ENCODE results near the gene KANSL1. TPM values are rescaled to one million over a fixed set of nuclear protein-coding genes. Genes with fewer than 3 reads are reported as not detected.
A peak's percentile ranks its signal among the peaks of the same experiment; 100 is the strongest.

The KANSL1 gene
- total RNA-seq, 1 experiment from 2014 or later: 83.0 TPM

DNA sequence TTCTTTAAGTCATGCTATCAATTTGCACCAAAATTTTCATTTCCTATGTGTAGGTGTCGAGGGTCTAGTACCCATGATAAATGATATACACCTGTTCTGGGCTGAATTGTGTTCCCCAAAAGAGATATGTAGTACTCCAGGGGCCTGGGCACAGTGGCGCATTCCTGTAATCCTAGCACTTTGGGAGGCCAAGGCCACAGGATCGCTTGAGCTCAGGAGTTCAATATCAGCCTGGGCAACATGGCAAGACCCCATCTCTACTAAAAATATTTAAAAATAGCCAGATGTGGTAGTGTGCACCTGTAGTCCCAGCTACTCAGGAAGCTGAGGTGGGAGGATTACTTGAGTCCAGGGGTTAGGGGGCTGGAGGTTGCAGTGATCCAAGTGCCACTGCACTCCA, 23.5 kb upstream of the KANSL1 start:
- no peak overlapping the region for H3K27ac Mint-ChIP-seq (ENCODE audit: unreplicated experiment)
- ChIA-PET CTCF (no interaction called here), POLR2A (no interaction called here)
- Histone ChIP-seq H3K4me3 (ENCODE audit: low read depth, low read length) (no peak overlapping the region), H3K9me3 (no peaks in the 10 kb centered on the region), H3K36me3 (ENCODE audit: control insufficient read depth, insufficient read depth, low read length) (no peaks in the 10 kb centered on the region), H3K4me1 (no peaks in the 10 kb centered on the region), H3K27me3 (replicated peaks; ENCODE audit: control insufficient read depth, insufficient read depth, low read length) (no peaks in the 10 kb centered on the region)
- TF ChIP-seq CTCF (IDR thresholded peaks at IDR 0.05; ENCODE audit: insufficient read depth in 1 of 2, low read depth in 1 of 2, low read length in 1 of 2, severe bottlenecking in 1 of 2, unreplicated experiment in 1 of 2): no peak
- no TSS peak for BruUV-seq (replicated peaks)
- peaks cover 9% of the 10 kb centered on the region for H3K4me1 Mint-ChIP-seq (ENCODE audit: low read depth, unreplicated experiment)
- H3K36me3 Mint-ChIP-seq (ENCODE audit: insufficient read depth, unreplicated experiment): peaks cover 36% of the 10 kb centered on the region
- H3K4me3 Mint-ChIP-seq (ENCODE audit: unreplicated experiment): no peak overlapping the region
- H3K27me3 Mint-ChIP-seq (ENCODE audit: insufficient read depth, unreplicated experiment): no peaks in the 10 kb centered on the region
- intact Hi-C loops (cut with micrococcal nuclease; ENCODE audit: unreplicated experiment): no loop called here
- no peaks in the 10 kb centered on the region for H3K9me3 Mint-ChIP-seq (ENCODE audit: unreplicated experiment)
- no peak for DNase-seq

DNA sequence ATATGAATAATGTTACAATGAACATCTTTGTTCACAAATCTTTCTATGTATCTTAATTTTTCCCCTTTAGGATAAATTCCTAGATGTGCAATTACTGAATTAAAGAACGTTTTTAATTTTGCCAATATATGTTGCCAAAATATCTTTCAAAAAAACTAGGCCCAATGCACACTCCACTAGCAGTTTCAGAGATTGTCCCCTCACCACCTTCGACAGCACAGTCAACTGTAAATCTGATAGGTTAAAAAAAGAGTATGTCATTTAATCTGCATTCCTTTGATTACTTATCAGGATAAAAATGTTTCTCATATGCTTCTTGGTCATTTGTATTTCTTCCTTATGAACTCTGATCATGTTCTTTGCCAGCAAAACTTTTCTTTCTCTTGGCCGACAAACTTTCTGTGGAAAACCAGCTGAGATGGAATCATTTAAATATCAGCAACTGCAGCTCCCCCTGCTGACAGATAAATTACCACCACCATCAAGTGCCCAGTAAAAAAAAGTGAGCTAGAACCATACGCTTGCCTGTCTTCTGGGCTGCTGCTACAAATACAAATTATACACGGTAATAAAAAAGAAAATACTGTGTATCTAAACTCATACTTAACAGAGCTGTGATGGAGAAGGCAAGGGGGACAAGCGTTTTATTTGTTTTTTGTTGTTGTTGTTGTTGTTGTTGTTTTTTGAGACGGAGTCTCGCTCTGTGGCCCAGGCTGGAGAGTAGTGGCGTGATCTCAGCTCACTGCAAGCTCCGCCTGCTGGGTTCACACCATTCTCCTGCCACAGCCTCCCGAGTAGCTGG, 19.6 kb upstream of the KANSL1 start:
- TSS peak; percentile 28 for BruUV-seq (replicated peaks)
- H3K27ac Mint-ChIP-seq (ENCODE audit: unreplicated experiment): no peak overlapping the region
- intact Hi-C loops (cut with micrococcal nuclease; ENCODE audit: unreplicated experiment): loop anchor here (1.0 kb wide), 3 partner anchors 19 to 211 kb away; no protein-coding TSS in a partner anchor
- H3K4me3 Mint-ChIP-seq (ENCODE audit: unreplicated experiment): no peak overlapping the region
- Histone ChIP-seq H3K36me3 (ENCODE audit: control insufficient read depth, insufficient read depth, low read length) (no peaks in the 10 kb centered on the region), H3K4me3 (ENCODE audit: low read depth, low read length) (no peak overlapping the region), H3K9me3 (no peaks in the 10 kb centered on the region), H3K27me3 (replicated peaks; ENCODE audit: control insufficient read depth, insufficient read depth, low read length) (no peaks in the 10 kb centered on the region), H3K4me1 (no peaks in the 10 kb centered on the region)
- H3K27me3 Mint-ChIP-seq (ENCODE audit: insufficient read depth, unreplicated experiment): no peaks in the 10 kb centered on the region
- peak; percentile 69 to 72 for TF ChIP-seq CTCF (IDR thresholded peaks at IDR 0.05; ENCODE audit: insufficient read depth in 1 of 2, low read depth in 1 of 2, low read length in 1 of 2, severe bottlenecking in 1 of 2, unreplicated experiment in 1 of 2)
- no peaks in the 10 kb centered on the region for H3K9me3 Mint-ChIP-seq (ENCODE audit: unreplicated experiment)
- CTCF ChIA-PET: interaction anchor here (0.6 to 3.0 kb wide), 14 partner anchors 9 to 209 kb away, joined by 3 to 47 read pairs (median 4); partner anchors contain the start of gene KANSL1
- DNase-seq: peak; percentile 63 to 65
- peaks cover 37% of the 10 kb centered on the region for H3K36me3 Mint-ChIP-seq (ENCODE audit: insufficient read depth, unreplicated experiment)
- POLR2A ChIA-PET: interaction anchor here (0.8 to 1.0 kb wide), 3 partner anchors 11 to 168 kb away, joined by 3 to 13 read pairs (median 3); partner anchors contain the start of gene KANSL1
- H3K4me1 Mint-ChIP-seq (ENCODE audit: low read depth, unreplicated experiment): peaks cover 9% of the 10 kb centered on the region

DNA sequence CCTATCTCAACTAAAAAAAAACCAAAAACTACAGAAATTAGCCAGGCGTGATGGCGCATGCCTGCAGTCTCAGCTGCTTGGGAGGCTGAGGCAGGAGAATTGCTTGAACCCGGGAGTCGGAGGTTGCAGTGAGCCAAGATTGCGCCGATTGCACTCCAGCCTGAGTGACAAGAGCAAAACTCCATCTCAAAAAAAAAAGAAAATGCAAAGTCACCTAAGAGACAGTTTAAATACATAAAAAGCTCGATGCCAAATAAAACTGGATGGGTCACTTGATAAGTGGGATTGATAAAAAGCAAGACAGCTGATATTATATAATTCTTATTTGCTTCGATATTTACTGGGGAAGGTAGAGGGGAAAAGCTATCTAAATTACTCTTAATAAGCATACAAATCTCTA, 15.8 kb upstream of the KANSL1 start:
- peaks cover 27% of the 10 kb centered on the region for H3K36me3 Mint-ChIP-seq (ENCODE audit: insufficient read depth, unreplicated experiment)
- ChIA-PET CTCF (no interaction called here), POLR2A (no interaction called here)
- H3K9me3 Mint-ChIP-seq (ENCODE audit: unreplicated experiment): no peaks in the 10 kb centered on the region
- TF ChIP-seq CTCF (IDR thresholded peaks at IDR 0.05; ENCODE audit: insufficient read depth in 1 of 2, low read depth in 1 of 2, low read length in 1 of 2, severe bottlenecking in 1 of 2, unreplicated experiment in 1 of 2): no peak
- no peaks in the 10 kb centered on the region; the same call in 1 of the 2 replicates for H3K27me3 ChIP-seq (replicated peaks; ENCODE audit: control insufficient read depth, insufficient read depth, low read length)
- intact Hi-C loops (cut with micrococcal nuclease; ENCODE audit: unreplicated experiment): no loop called here
- H3K36me3 ChIP-seq (ENCODE audit: control insufficient read depth, insufficient read depth, low read length): no peaks in the 10 kb centered on the region
- H3K4me3 ChIP-seq (ENCODE audit: low read depth, low read length): no peak overlapping the region
- H3K27ac Mint-ChIP-seq (ENCODE audit: unreplicated experiment): no peak overlapping the region
- H3K4me1 ChIP-seq: no peaks in the 10 kb centered on the region
- H3K27me3 Mint-ChIP-seq (ENCODE audit: insufficient read depth, unreplicated experiment): no peaks in the 10 kb centered on the region
- peaks cover 9% of the 10 kb centered on the region for H3K4me1 Mint-ChIP-seq (ENCODE audit: low read depth, unreplicated experiment)
- H3K9me3 ChIP-seq: peaks cover 3% of the 10 kb centered on the region; the same call in 1 of the 2 replicates
- DNase-seq: no peak
- H3K4me3 Mint-ChIP-seq (ENCODE audit: unreplicated experiment): no peak overlapping the region
- no TSS peak for BruUV-seq (replicated peaks)
